GM18502 (cell line): ENCODE results near the gene HNRNPLL.

Experiments used
- ATAC-seq: cut with Tn5 transposase; IDR thresholded peaks from one replicate; pipeline ENCODE4 v1.9.1; 2021; ENCODE audit warnings: mild to moderate bottlenecking; ENCODE audit not compliant: unreplicated experiment, poor library complexity

Gene HNRNPLL

DNA sequence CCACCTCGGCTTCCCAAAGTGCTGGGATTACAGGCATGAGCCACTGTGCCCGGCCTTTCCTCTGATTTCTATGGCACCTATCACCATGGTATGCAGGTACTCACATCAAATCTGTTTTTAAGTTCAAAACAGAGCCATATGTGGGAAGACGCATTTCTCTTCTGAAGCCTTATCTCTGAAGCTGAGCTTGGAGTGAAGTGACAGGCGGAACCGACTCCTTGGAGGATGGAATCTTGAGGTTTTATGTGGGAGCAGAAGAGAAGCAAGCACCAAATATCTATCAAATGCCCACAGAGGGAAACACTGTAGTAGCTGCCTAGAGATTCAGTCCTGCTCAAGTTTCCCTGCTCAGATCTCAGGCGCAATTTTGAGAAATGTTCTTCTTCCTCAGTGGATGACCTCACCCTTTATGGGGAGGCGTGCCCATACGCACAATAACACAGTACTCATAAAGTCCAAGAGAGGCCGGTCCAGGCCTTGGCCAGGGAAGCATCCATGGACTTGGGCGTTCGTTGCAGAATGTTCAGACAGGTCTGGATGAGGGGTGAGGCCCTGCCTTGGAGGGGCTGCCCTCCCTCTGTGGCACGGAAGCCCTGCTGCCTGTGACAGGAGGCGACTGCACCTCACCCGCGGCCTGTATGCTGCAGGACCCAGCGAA, 67.9 kb downstream of the HNRNPLL start:
- ATAC-seq: no peak

DNA sequence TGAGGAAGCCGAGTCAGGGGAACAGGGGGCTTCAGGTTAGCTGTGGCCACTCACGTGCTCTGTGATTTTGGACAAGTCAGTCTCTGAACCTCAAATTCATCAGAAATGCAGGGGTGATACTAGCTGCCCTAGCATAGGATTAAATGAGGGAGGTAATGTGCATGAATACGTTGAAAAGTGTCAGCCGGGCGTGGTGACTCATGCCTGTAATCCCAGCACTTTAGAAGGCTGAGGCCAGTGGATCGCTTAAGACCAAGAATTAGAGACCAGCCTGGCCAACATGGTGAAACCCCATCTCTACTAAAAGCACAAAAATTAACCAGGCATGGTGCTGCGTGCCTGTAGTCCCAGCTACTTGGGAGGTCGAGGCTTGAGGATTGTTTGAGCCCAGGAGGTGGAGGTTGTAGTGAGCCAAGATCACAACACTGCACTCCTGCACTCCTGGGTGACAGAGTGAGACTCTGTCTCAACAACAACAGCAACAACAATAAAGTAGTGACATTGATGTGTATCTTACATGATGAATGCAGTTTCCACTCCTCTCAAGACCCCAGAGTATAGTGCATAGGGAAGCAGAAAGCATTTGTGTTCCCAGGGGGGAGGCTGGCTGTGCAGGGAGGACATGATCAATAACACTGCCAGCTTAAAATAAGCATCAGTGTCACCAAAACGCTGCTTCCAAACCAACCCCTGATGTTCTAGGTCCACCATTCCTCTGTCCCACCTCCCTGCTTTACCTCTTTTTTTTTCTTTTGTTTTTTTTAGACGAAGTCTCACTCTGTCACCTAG, 68.8 kb downstream of the HNRNPLL start:
- no peak for ATAC-seq

DNA sequence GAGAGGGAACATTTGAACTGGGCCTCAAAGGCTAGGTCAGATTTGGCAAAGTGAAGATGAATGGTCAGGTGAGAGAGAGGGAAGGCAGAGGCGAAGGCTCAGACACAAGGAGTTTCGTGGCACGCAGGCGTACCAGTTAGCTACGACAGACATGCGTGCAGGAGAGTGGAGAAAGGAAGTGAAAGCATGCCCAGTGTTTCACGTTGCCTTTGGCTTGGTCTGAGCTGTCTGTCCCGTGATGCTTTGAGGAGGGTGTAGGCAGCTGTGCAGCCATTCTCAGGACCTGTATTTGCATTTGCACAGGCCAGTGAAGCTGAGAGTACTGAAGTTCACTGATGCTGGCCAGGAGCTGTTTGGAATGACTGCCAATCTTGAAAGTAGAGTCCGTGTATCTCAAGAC, 69.5 kb downstream of the HNRNPLL start:
- peak; percentile 97 for ATAC-seq

DNA sequence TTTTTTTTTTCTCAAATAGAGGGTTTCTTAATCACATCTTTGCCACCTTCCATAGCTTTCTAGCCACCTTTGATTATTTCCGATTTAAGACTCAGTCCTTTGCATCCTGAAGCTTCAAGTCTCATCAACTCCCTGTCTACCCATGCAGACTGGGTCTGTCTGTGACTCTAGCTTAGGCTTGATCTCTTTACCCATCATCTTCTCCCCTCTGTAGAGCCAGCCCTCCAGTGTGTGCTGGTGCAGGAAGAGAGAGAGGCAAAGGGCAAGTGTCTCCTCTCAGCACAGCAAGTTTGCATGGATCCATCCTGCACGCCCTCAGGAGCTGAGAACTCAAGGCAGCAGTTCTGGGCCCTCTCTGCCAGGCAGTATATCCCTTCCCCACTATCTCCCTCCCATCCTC, 70.4 kb downstream of the HNRNPLL start:
- no peak for ATAC-seq

DNA sequence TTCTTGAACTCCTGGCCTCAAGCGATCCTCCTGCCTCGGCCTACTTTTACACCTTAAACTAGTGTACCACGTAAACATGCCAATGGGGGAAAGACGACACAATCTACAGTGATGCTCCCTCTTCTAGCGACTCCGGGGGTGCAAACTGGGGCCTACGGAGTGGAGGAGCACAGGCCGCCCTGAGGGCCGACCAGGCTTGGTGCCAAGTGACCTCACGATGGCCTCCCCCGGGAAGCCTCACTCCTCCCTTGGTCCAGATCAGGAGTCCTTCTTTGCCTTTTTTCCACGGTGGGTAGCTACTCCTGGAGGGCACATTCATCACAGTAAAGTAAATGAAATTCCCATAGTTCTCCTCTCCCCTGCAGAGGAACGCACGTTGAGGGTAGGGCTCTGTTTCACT, 73.5 kb downstream of the HNRNPLL start:
- no peak for ATAC-seq

GRCh38 chr2:38528534-38528933, 74.2 kb downstream of the HNRNPLL start:
- no peak for ATAC-seq

DNA sequence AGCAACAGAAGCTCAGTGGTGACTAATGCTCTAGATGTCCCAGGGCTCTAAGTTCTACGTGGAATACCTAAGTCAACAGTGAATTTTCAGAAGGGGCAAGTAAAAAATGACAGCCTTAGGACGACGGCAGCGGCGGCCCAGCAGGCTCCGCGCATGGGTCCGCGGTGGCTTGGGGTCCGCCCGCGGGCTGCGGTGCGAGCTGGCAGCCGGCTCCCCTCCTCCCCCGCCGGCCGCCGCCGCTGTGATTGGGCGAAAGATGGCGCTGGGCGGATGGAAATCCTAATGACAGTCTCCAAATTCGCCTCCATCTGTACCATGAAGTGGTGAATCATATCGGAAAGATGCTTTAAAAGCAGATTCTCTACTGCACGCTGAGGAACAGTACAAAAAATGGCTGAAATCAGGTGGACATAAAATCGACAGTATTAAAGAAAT, 74.7 kb downstream of the HNRNPLL start:
- ATAC-seq: no peak

DNA sequence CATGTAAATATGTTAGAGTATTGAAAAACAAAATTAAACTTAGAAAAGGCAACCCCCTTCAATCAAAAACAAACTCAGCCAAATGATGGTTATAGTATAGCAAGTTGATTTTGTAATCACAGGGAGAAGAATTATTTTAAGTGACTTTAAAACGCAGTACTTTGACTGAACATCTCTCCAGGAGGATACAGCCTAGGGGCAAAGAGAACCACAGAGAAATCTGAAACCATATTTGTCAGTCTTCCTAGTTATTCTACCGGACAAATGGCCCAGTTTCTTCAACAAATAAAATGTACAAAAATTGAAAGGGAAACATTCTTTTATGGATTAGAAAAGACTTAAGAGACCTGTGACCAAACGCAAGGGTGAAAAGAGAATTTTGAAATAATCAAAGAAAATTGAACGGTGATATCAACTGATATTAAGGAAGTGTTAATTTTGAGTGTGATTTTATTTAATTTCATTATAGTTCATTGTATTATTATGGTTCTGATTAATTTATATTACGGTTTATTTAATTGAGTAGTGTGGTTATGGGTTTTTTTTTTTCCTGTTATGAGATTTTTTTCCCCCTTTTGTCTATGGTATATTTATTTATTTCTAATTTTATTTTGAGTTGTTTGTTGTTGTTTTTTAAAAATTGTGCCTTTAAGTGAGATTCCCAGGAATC, 75.3 kb downstream of the HNRNPLL start:
- ATAC-seq: no peak

- ATAC-seq: no peak
These were observed 76.5 kb downstream of the HNRNPLL start for GRCh38 chr2:38526195-38526594.

- no peak for ATAC-seq
These were observed 78.1 kb downstream of the HNRNPLL start for GRCh38 chr2:38524580-38524979.

GRCh38 chr2:38523728-38524437, 78.8 kb downstream of the HNRNPLL start:
- ATAC-seq: no peak

DNA sequence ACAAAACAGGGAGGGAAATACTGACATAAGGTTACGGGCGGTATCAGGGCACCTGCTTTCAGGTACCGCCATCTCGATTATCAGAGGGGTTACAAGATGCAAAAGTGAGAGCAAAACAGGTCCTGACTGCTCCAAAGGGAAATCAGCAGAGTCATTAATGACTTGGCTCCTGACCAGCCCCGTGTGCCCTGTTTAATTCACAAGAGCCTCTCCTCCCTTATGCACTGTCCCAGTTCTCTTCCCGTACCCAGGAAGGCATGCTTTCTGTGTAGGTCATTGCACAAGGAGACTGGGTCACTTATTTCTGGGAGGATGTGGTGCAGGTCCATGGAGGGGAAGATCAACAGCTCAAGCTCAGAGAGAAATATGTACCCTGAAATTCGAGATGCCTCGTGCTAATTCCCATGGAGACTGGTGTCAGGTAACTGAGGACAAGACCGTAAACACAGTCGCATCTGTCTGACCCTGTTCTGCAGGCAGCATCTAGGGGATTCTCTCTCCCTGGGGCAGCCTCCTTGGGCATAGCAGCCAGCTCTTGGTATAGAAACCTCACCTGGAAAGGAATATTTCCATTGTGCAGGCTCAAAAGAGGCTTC, 79.9 kb downstream of the HNRNPLL start:
- ATAC-seq: no peak

GRCh38 chr2:38521835-38522234, 80.9 kb downstream of the HNRNPLL start:
- no peak for ATAC-seq

DNA sequence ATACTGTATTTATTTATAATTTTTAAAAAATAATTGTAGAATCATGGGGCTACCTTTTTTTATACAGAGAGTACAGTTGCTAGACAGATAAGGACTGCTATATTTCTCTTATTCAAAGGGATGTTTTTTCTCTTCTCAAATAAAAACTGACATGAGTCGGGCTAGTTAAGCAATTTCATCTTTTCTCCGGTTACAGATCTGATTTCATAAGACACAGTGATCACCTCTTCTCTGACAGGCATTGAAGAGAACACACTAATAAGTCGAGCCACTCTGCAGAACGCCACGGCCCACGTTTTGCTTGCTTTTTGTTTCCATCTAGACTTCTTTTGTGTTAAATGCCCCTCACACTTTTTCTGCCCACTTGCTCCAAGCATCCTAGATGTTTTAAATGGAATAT, 85.4 kb downstream of the HNRNPLL start:
- ATAC-seq: no peak

DNA sequence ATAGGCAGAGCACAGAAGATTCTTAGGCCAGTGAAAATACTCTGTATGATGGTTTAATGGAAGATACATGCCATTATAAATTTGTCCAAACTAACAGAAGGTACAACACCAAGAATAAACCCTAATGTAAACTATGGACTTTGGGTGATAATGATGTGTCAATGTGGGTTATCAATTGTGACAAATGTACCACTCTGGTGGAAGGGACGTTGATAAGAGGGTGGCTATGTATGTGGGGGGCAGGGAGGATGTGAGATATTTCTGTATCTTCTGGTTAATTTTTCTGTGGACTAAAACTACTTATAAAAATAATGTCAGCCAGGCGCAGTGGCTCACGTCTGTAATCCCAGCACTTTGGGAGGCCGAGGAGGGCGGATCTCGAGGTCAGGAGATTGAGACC, 86.2 kb downstream of the HNRNPLL start:
- no peak for ATAC-seq

- ATAC-seq: no peak
These were observed 86.6 kb downstream of the HNRNPLL start for GRCh38 chr2:38516122-38516521.

GRCh38 chr2:38515155-38516074, 87.3 kb downstream of the HNRNPLL start:
- ATAC-seq: no peak

DNA sequence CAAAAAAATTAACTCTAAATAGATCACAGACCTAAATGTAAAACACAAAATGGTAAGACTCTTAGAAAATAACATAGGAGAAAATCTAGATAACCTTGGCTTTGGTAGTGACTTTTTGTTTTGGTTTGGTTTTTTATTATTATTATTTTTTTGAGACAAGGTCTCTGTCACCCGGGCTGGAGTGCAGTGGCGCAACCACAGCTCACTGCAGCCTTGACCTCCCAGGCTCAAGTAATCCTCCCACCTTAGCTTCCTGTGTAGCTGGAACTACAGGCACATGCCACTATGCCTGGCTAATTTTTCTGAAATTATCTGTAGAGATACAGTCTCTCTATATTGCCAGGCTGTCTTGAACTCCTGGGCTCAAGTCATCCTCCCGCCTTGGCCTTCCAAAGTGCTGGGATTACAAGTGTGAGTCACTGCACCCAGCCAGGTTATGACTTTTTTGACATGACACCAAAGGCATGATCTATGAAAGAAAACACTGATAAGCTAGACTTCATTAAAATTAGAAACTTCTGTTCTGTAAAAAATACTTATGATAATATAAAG, 88.0 kb downstream of the HNRNPLL start:
- ATAC-seq: no peak

DNA sequence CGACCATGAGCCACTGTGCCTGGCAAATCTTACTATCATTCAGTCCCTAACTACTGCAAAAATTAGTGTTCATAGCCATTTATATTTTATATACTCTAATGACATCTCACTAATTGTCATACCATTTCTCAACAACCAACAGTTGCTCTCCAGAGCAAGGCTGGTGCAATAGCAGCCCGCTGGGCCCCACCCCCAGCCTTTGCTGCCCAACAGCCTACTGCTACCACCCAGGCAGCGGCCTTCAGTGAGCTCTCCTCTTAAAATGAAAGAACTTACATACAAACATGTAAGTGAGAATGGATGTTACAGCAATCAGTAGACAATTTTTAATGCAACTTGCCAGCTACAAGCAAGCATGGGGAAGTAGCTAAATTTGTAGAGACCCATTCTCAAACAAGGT, 90.5 kb downstream of the HNRNPLL start:
- no peak for ATAC-seq
